ENCODE results near the gene AP5S1.
A peak's percentile ranks its signal among the peaks of the same experiment; 100 is the strongest.

Gene AP5S1

GRCh38 chr20:3794701-3795420 is 25.5 kb upstream of the AP5S1 start:
- DNase-seq, result no peak

DNA sequence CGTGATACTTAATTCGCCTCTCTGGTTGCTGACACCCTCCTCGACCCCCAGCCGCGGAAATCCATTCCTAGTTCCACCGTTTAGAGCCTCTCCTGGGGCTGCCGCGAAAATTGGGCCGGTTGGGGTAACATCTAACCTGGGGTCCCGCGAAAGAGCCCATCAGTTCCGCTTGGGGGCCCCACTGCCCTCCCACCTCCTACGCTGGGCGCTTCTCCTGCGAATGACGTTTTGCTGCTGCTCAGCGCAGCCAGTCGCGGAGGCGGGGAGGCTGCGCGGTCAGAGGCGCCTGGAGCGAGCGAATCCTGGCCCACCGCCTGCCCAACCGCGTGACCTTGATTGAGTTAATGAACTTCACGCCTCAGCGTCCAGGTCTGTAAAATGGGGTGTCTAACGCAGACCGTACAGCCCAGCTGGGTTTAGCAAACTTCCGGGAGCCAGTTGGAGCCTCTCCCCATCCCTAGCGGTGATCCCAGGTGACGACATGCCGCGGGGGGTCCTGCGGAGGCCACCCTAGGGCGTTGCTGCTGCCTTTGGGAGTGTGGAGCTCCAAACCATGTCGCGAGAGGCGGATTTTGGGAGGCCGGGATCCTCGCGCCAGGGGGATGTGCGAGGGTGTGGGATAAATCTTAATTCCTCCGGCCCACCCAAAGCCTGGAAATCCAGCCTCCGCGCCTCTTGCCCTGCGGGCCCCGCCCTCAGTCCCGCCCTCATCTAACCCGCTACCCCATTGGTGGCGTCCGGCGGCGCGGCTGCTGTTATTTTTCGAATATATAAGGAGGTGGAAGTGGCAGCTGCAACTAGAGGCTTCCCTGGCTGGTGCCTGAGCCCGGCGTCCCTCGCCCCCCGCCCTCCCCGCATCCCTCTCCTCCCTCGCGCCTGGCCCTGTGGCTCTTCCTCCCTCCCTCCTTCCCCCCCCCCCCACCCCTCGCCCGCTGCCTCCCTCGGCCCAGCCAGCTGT is 24.6 kb upstream of the AP5S1 start, which contains the start of gene CDC25B:
TSS of gene CDC25B (plus strand) at position 800 of the 958 bp plus-strand sequence. CDS start 222 bp downstream, outside the sequence.
- DNase-seq, result peak; percentile 97

DNA sequence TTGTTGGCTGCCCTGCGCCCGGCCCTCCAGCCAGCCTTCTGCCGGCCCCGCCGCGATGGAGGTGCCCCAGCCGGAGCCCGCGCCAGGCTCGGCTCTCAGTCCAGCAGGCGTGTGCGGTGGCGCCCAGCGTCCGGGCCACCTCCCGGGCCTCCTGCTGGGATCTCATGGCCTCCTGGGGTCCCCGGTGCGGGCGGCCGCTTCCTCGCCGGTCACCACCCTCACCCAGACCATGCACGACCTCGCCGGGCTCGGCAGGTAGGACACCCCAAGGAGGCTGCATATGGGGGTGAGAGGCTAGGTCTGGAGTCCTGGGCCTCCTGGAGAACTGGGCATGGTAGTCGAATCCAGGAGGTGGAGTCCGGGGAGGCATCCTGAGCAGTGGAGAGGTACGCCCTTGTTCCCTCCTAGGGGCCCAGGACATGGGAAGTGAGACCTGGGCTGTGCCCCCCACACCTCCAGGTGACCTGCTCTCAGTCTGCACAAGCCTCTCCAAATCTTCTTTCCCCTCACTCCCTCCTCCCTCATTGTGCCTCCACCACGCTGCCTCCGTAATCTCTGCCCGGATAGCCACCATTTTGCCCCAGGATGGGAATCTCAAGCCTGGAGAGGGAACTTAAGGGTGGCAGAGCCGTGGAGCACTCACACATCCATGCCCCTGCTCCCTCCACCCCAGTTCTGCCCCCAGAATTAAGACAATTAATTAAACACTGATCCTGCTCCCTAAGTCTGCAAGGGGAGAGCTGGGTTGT is 23.7 kb upstream of the AP5S1 start:
- DNase-seq, result no peak

DNA sequence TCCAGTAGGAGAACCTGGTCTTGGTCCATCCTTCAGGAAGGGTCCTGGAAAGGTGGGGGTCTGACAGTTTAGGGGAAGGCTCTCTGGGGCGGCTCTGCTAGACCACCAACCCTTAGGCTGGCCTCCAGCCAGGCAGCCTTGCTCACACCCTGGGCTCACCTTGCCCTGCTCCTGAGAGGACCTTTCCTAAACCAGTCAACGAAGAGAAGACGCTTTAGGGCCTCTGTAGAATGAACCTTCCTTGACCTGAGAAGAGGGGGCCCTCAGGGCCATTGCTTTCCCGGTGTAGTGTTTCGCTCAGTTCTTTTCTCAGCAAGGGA is 23.2 kb upstream of the AP5S1 start:
- DNase-seq, result no peak

- DNase-seq, result peak; percentile 46
Observed at GRCh38 chr20:3797592-3798372, 22.6 kb upstream of the AP5S1 start.

GRCh38 chr20:3798373-3798768 is 22.0 kb upstream of the AP5S1 start:
- DNase-seq, result no peak

DNA sequence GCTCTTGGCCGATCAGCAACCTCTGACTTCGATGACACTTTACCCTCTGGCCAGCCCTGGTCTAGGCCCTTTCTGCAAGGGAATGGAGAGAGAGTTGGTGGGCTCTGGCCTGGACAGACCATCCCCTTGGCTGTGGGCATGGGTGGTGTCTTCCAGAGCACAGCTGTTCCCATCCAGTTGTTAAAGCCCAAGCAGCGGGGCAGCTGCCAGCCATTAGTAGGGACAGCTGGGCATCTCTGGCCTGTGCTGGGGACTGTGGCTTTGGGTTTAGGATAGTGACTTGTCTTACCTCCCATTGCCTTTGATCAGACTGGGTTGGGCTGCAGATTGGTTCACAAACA is 21.5 kb upstream of the AP5S1 start:
- no peak for DNase-seq

DNA sequence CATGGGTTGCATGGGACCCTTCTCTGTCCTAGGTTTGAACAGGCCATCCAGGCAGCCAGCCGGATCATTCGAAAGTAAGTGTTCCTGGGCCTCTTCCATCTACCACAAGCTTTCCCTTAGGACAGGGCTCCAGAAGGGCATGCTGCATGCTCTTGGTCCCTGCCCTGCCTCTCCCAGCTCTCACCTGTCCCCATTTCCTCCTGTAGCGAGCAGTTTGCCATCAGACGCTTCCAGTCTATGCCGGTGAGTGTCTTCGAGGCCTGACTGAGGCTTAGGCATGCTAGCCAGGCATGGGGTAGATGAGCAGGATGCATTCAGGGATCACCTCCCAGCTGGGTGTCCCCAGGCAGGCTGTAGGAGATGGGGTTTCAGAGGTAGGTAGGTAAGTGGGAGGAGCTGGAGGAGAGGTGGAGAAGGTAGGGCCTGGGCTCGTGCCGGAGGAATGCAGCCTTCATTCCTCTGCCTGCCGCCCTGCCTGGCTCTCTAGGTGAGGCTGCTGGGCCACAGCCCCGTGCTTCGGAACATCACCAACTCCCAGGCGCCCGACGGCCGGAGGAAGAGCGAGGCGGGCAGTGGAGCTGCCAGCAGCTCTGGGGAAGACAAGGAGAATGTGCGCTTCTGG is 20.0 kb upstream of the AP5S1 start:
- no peak for DNase-seq

GRCh38 chr20:3800878-3801260 is 19.5 kb upstream of the AP5S1 start:
- DNase-seq, result no peak

GRCh38 chr20:3801299-3801698 is 19.0 kb upstream of the AP5S1 start:
- no peak for DNase-seq

DNA sequence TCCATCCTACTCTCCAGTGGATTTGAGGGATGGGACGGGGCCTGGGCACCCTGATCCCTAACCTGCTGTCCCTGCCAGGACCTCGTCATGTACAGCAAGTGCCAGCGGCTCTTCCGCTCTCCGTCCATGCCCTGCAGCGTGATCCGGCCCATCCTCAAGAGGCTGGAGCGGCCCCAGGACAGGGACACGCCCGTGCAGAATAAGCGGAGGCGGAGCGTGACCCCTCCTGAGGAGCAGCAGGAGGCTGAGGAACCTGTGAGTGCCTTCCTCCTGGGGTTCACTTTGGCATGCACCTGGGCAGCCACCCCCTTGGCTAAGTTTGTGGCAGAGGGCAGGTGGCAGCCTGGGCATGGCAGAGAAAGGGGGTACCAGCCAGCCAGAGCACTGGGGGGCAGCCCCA is 18.5 kb upstream of the AP5S1 start:
- no peak for DNase-seq

GRCh38 chr20:3802524-3803239 is 17.7 kb upstream of the AP5S1 start:
- DNase-seq, result no peak

- no peak for DNase-seq
Observed at GRCh38 chr20:3803289-3803688, 17.1 kb upstream of the AP5S1 start.

GRCh38 chr20:3803854-3804253 is 16.5 kb upstream of the AP5S1 start:
- no peak for DNase-seq

GRCh38 chr20:3804254-3804751 is 16.0 kb upstream of the AP5S1 start:
- no peak for DNase-seq

- DNase-seq, result no peak
Observed at GRCh38 chr20:3804781-3805180, 15.6 kb upstream of the AP5S1 start.

GRCh38 chr20:3808544-3808943 is 11.8 kb upstream of the AP5S1 start:
- DNase-seq, result no peak

- peak; percentile 91 for DNase-seq
Observed at GRCh38 chr20:3811467-3812258, 8.7 kb upstream of the AP5S1 start.

- DNase-seq, result no peak
Observed at GRCh38 chr20:3812259-3812681, 8.1 kb upstream of the AP5S1 start.
